CD1c-positive myeloid dendritic cell (primary cell): ENCODE results near the gene MTA1.

ENCODE experiments used
- DNase-seq: peaks from one replicate; pipeline ENCODE4 v3.0.0-alpha.2; 2016; ENCODE audit errors: extremely low spot score

Gene MTA1

GRCh38 chr14:105460616-105461015 lies 41.0 kb downstream of the MTA1 start:
- no peak for DNase-seq

- no peak for DNase-seq
Measured at GRCh38 chr14:105461903-105462302, 42.3 kb downstream of the MTA1 start.

- no peak for DNase-seq
Measured at GRCh38 chr14:105464501-105464900, 44.9 kb downstream of the MTA1 start.

- no peak for DNase-seq
Measured at GRCh38 chr14:105465209-105466031, 45.8 kb downstream of the MTA1 start.

GRCh38 chr14:105466531-105467248 lies 47.1 kb downstream of the MTA1 start:
- DNase-seq = no peak

GRCh38 chr14:105467249-105467941 lies 47.8 kb downstream of the MTA1 start:
- DNase-seq = no peak

- no peak for DNase-seq
Measured at GRCh38 chr14:105467942-105468471, 48.4 kb downstream of the MTA1 start.

GRCh38 chr14:105468621-105469241 lies 49.1 kb downstream of the MTA1 start:
- DNase-seq = no peak

- no peak for DNase-seq
Measured at GRCh38 chr14:105469456-105470349, 50.1 kb downstream of the MTA1 start.

- DNase-seq = no peak
Measured at GRCh38 chr14:105470350-105471296, 51.0 kb downstream of the MTA1 start.

GRCh38 chr14:105471297-105471821 lies 51.7 kb downstream of the MTA1 start:
- DNase-seq = no peak

- no peak for DNase-seq
Measured at GRCh38 chr14:105471823-105472485, 52.3 kb downstream of the MTA1 start.

GRCh38 chr14:105472486-105472991 lies 52.9 kb downstream of the MTA1 start:
- no peak for DNase-seq

- DNase-seq = no peak
Measured at GRCh38 chr14:105473033-105473676, 53.5 kb downstream of the MTA1 start.

- DNase-seq = peak; percentile 71
Measured at GRCh38 chr14:105473677-105474482, 54.3 kb downstream of the MTA1 start.

- no peak for DNase-seq
Measured at GRCh38 chr14:105474483-105475268, 55.0 kb downstream of the MTA1 start, which contains the start of gene CRIP2. TSS of gene CRIP2 (plus strand) at chr14:105474821. CDS start at chr14:105474863, 42 bp downstream.
